Lower leg skin (tissue), 4 donors: ENCODE measurements around the gene TRMO. TPM values are rescaled to one million over a fixed set of nuclear protein-coding genes. Genes with fewer than 3 reads are reported as not detected.
A peak's percentile ranks its signal among the peaks of the same experiment; 100 is the strongest.

ENCODE experiments used
- DNase-seq, 2 donors: peaks; one replicate each; pipeline ENCODE4 v3.0.0-alpha.2; 2019; ENCODE audit warnings: low spot score in 2 of 2
- H3K4me3 ChIP-seq: fragments of 200-600 bp; sonication (generic); 2 replicates; pipeline ENCODE4 v1.5.1; 2017; ENCODE audit warnings: mild to moderate bottlenecking, low read depth; ENCODE audit not compliant: poor library complexity, severe bottlenecking
- POLR2A ChIP-seq, 2 donors: fragments of 450-650 bp; IDR thresholded peaks; one replicate each; pipeline ENCODE4 v1.6.1; 2016 to 2017; ENCODE audit warnings: antibody characterized with exemption in 2 of 2, mild to moderate bottlenecking in 1 of 2, moderate library complexity in 1 of 2
- WGBS, 2 donors: methylation state at CpG; one replicate each; pipeline ENCODE4 v1.1.5; 2018; 5-methylcytosine and 5-hydroxymethylcytosine counted together
- intact Hi-C: fragments of 100-400 bp; cut with DNase I; formaldehyde crosslinking; loops from one replicate; pipeline ENCODE4 v1.15.0; 2023; ENCODE audit warnings: low total_unique reads
- total RNA-seq, 4 donors: library from RNA; depleted of rRNA; stranded (reverse); fragments of >200 nt; gene quantifications; one replicate each; pipeline ENCODE4 v1.1.0, GENCODE V29; 2016
- TF ChIP-seq, protein P1 (sequence below), 3 donors: fragments of 450-650 bp; IDR thresholded peaks; one replicate each; pipeline ENCODE4 v1.5.1; 2016; ENCODE audit warnings: antibody characterized with exemption in 3 of 3, mild to moderate bottlenecking in 3 of 3, moderate library complexity in 2 of 3

Gene TRMO
- total RNA-seq, 4 donors from 2014 or later = 28.6 to 51.6 (median 38.7) TPM

DNA sequence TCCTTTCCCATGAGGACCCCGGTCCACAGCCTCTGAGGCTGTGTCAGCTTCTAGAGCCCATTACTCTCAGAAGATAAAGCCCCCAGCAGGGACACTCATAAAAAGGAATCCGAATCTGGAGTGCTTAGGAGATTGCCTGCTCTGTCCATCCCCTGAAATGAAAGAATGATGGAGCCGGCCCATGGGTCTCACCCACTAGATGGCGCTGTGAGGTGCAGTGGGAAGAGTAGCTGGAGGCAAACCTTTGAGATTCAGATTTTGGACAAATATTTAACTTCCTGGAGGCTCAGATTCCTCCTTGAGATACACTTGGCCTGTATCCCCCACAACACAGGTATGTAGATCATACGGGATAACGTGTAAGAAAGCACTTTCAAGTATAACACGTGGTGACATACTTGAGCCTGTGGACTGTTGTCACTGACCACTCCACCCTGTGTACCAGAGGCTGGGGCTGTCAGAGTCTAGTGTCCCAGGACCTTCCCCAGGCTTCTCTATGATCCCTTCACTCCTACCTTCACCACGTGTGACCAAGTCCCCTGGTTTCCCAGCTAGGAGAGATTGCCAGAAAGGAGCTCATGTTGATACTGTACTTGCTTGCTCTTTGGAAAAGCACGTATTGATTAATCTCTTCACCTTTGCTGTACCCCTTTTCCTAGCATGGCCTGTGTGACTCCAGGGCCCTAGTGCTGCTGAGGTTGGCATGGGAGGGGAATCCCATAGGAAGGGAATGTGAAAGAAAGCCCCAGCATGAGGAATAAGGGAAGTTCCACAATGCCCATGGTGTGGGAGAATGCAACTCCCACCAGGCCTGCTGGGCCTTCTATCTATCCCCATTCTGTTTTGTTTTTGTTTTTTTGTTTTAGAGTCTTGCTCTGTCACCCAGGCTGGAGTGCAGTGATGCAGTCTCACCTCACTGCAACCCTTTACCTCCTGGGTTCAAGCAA, 32.1 kb downstream of the TRMO start:
- 63% methylated on average over 9 of the region's 9 CpGs for WGBS, 2 donors
- TF ChIP-seq, protein P1, sequence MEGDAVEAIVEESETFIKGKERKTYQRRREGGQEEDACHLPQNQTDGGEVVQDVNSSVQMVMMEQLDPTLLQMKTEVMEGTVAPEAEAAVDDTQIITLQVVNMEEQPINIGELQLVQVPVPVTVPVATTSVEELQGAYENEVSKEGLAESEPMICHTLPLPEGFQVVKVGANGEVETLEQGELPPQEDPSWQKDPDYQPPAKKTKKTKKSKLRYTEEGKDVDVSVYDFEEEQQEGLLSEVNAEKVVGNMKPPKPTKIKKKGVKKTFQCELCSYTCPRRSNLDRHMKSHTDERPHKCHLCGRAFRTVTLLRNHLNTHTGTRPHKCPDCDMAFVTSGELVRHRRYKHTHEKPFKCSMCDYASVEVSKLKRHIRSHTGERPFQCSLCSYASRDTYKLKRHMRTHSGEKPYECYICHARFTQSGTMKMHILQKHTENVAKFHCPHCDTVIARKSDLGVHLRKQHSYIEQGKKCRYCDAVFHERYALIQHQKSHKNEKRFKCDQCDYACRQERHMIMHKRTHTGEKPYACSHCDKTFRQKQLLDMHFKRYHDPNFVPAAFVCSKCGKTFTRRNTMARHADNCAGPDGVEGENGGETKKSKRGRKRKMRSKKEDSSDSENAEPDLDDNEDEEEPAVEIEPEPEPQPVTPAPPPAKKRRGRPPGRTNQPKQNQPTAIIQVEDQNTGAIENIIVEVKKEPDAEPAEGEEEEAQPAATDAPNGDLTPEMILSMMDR (IDR thresholded peaks at IDR 0.05) = no peak
- TF ChIP-seq POLR2A (IDR thresholded peaks at IDR 0.05) = no peak
- DNase-seq = no peak
- H3K4me3 ChIP-seq = no peak overlapping the region
- intact Hi-C loops = no loop called here

GRCh38 chr9:97880336-97880735, 42.0 kb downstream of the TRMO start:
- DNase-seq = no peak
- WGBS, 2 donors = 80 to 83% methylated on average over 4 of the region's 4 CpGs
- H3K4me3 ChIP-seq = no peak overlapping the region
- TF ChIP-seq, protein P1 (IDR thresholded peaks at IDR 0.05) = no peak
- no peak for TF ChIP-seq POLR2A (IDR thresholded peaks at IDR 0.05)
- intact Hi-C loops = no loop called here

DNA sequence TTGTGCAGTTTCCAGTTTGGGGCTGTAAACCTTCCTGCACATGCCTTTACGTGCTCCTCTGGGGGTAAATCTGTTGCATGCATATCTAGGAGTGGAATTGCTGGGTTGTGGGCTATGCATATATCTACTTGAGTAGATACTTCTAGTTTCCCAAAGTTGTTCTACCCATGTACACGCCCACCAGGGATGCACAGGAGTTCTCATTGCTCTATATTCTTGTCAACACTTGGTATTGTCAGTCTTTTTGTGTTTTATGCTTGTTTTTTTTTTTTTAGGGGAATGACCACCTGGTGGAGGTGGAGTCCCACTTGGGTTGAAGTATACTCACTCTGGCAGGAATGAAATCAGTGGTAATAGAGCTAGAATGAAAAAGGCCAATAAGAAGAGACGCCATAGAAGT, 46.2 kb downstream of the TRMO start:
- no peak overlapping the region for H3K4me3 ChIP-seq
- peak in 1 of 2 donors; percentile 4 for DNase-seq
- intact Hi-C loops = no loop called here
- TF ChIP-seq, protein P1 (IDR thresholded peaks at IDR 0.05) = no peak
- 94 to 97% methylated on average over 3 of the region's 3 CpGs for WGBS, 2 donors

GRCh38 chr9:97875111-97875510, 47.2 kb downstream of the TRMO start:
- intact Hi-C loops = no loop called here
- 84 to 88% methylated on average over 5 of the region's 5 CpGs for WGBS, 2 donors
- H3K4me3 ChIP-seq = no peak overlapping the region
- TF ChIP-seq POLR2A (IDR thresholded peaks at IDR 0.05) = no peak
- TF ChIP-seq, protein P1 (IDR thresholded peaks at IDR 0.05) = no peak
- DNase-seq = no peak

- 38 to 51% methylated on average over 6 of the region's 6 CpGs for WGBS, 2 donors
- intact Hi-C loops = no loop called here
- TF ChIP-seq, protein P1 (IDR thresholded peaks at IDR 0.05) = no peak
- TF ChIP-seq POLR2A (IDR thresholded peaks at IDR 0.05) = no peak
Observed at GRCh38 chr9:97874624-97875023, 47.7 kb downstream of the TRMO start.

More at GRCh38 chr9:97874624-97875023, 47.7 kb downstream of the TRMO start:
- DNase-seq = no peak
- no peak overlapping the region for H3K4me3 ChIP-seq
